K562 (cell line): ENCODE measurements around the gene PHKG1. TPM values are rescaled to one million over a fixed set of nuclear protein-coding genes. Genes with fewer than 3 reads are reported as not detected.
A peak's percentile ranks its signal among the peaks of the same experiment; 100 is the strongest.

Experiments
- E2F1 ChIP-seq: sonication (generic); formaldehyde crosslinking; IDR thresholded peaks from 2 replicates; pipeline ENCODE4 v1.8.1; 2023; ENCODE audit warnings: mild to moderate bottlenecking, missing genetic modification reagents, moderate library complexity
- FOXO4 ChIP-seq: fragments of 450-650 bp; formaldehyde crosslinking; IDR thresholded peaks from 2 replicates; pipeline ENCODE4 v1.4.0; 2020; ENCODE audit warnings: mild to moderate bottlenecking, moderate library complexity
- KDM1A ChIP-seq, 2 experiments: fragments of 450-650 bp; IDR thresholded peaks; 2 replicates each; pipeline ENCODE4 v1.6.1; 2016; ENCODE audit warnings: mild to moderate bottlenecking in 2 of 2
- KDM4B ChIP-seq, 2 experiments: fragments of 450-650 bp in 1 of 2; sonication (generic) in 1 of 2; IDR thresholded peaks; 2 replicates each; pipeline ENCODE4 v1.6.1; 2016 to 2017; ENCODE audit warnings: borderline replicate concordance in 2 of 2, antibody characterized with exemption in 1 of 2, low read depth in 1 of 2, mild to moderate bottlenecking in 1 of 2
- MTF1 ChIP-seq: fragments of 250-450 bp; sonication (Bioruptor Pico); IDR thresholded peaks from 2 replicates; pipeline ENCODE4 v1.9.0; 2021; ENCODE audit warnings: moderate library complexity, mild to moderate bottlenecking, inconsistent platforms, borderline replicate concordance
- NFE2 ChIP-seq: IDR thresholded peaks from 2 replicates; pipeline ENCODE4 v1.6.1; 2014; ENCODE audit warnings: antibody characterized with exemption, low read depth
- PHF8 ChIP-seq: fragments of 200-600 bp; sonication (generic); IDR thresholded peaks from 2 replicates; pipeline ENCODE4 v1.6.1; 2012; ENCODE audit warnings: mixed run types, mild to moderate bottlenecking, inconsistent platforms, low read length, moderate library complexity, borderline replicate concordance
- POU5F1 ChIP-seq: fragments of 150-350 bp; IDR thresholded peaks from 2 replicates; pipeline ENCODE4 v1.6.1; 2014; ENCODE audit warnings: borderline replicate concordance, low read length, low read depth, mild to moderate bottlenecking; ENCODE audit not compliant: partially characterized antibody
- RAD51 ChIP-seq: fragments of 450-650 bp; IDR thresholded peaks from 2 replicates; pipeline ENCODE4 v1.7.1; 2016; ENCODE audit warnings: low read depth, mild to moderate bottlenecking, borderline replicate concordance
- ZNF551 ChIP-seq: fragments of 250-450 bp; sonication (Bioruptor Pico); IDR thresholded peaks from 2 replicates; pipeline ENCODE4 v1.5.0; 2021; ENCODE audit warnings: mild to moderate bottlenecking, moderate library complexity
- polyA plus RNA-seq, 8 experiments: library from polyadenylated mRNA; depleted of rRNA in 4 of 8; stranded (reverse) in 5 of 8; unstranded in 3 of 8; fragments of >200 nt; fragmentation: Nextera tagmentation in 2 of 8; fragmentation: Illumina TruSeq in 1 of 8; extraction: Ambion mirVana in 2 of 8; extraction: Trizol in 1 of 8; gene quantifications; 2 replicates each; pipeline versions ENCODE4 v1.2.1 to v1.2.3, GENCODE V29; 2011 to 2014; ENCODE audit warnings: inconsistent platforms in 1 of 8, missing spikeins in 1 of 8
- total RNA-seq, 7 experiments: library from RNA; depleted of rRNA in 6 of 7; stranded (reverse); fragments of >200 nt in 6 of 7; fragmentation: Illumina TruSeq in 2 of 7; extraction: Trizol in 2 of 7; gene quantifications; 2 replicates each; pipeline versions ENCODE4 v1.2.1 to v1.2.3, GENCODE V29; 2011 to 2021; ENCODE audit warnings: low replicate concordance in 1 of 7
- TF ChIP-seq, protein P1 (sequence below), 2 experiments: fragments of 450-650 bp in 1 of 2; sonication (generic) in 1 of 2; formaldehyde crosslinking in 1 of 2; IDR thresholded peaks; 2 replicates each; pipeline versions ENCODE4 v1.7.1 to v1.9.0; 2016 to 2022; ENCODE audit warnings: inconsistent platforms in 1 of 2, mild to moderate bottlenecking in 1 of 2, missing genetic modification reagents in 1 of 2
- TF ChIP-seq, protein P2 (sequence below): IDR thresholded peaks from 2 replicates; pipeline ENCODE4 v1.6.1; 2011; ENCODE audit not compliant: insufficient read length; ENCODE audit errors: extremely low read depth

Gene PHKG1
- total and polyA plus RNA-seq, 9 of the 15 experiments (the other 6 are each of a cell fraction or from before 2014, with no cell fraction given), result 0.10 to 0.83 (median 0.46) TPM

GRCh38 chr7:56033671-56034432, 58.9 kb downstream of the PHKG1 start (continued):
- no peak for TF ChIP-seq ZNF551 (CRISPR knock-in tag)
- TF ChIP-seq FOXO4, result no peak
- TF ChIP-seq E2F1 (CRISPR knock-in tag), result no peak
- TF ChIP-seq, protein P1, sequence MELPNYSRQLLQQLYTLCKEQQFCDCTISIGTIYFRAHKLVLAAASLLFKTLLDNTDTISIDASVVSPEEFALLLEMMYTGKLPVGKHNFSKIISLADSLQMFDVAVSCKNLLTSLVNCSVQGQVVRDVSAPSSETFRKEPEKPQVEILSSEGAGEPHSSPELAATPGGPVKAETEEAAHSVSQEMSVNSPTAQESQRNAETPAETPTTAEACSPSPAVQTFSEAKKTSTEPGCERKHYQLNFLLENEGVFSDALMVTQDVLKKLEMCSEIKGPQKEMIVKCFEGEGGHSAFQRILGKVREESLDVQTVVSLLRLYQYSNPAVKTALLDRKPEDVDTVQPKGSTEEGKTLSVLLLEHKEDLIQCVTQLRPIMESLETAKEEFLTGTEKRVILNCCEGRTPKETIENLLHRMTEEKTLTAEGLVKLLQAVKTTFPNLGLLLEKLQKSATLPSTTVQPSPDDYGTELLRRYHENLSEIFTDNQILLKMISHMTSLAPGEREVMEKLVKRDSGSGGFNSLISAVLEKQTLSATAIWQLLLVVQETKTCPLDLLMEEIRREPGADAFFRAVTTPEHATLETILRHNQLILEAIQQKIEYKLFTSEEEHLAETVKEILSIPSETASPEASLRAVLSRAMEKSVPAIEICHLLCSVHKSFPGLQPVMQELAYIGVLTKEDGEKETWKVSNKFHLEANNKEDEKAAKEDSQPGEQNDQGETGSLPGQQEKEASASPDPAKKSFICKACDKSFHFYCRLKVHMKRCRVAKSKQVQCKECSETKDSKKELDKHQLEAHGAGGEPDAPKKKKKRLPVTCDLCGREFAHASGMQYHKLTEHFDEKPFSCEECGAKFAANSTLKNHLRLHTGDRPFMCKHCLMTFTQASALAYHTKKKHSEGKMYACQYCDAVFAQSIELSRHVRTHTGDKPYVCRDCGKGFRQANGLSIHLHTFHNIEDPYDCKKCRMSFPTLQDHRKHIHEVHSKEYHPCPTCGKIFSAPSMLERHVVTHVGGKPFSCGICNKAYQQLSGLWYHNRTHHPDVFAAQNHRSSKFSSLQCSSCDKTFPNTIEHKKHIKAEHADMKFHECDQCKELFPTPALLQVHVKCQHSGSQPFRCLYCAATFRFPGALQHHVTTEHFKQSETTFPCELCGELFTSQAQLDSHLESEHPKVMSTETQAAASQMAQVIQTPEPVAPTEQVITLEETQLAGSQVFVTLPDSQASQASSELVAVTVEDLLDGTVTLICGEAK (IDR thresholded peaks at IDR 0.05), result 0 out of 2 replicates have a peak, but pooled peaks have one; percentile 26
- TF ChIP-seq, protein P1 (CRISPR knock-in tag; IDR thresholded peaks at IDR 0.05), result no peak
- no peak for TF ChIP-seq NFE2
- TF ChIP-seq MTF1 (CRISPR knock-in tag), result no peak
- TF ChIP-seq PHF8, result peak; percentile 45; the same call in 1 of the 2 replicates
- TF ChIP-seq, protein P2, sequence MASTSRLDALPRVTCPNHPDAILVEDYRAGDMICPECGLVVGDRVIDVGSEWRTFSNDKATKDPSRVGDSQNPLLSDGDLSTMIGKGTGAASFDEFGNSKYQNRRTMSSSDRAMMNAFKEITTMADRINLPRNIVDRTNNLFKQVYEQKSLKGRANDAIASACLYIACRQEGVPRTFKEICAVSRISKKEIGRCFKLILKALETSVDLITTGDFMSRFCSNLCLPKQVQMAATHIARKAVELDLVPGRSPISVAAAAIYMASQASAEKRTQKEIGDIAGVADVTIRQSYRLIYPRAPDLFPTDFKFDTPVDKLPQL, result no peak
- no peak for TF ChIP-seq POU5F1
- TF ChIP-seq RAD51, result no peak
- TF ChIP-seq KDM1A (IDR thresholded peaks at IDR 0.05), result peak; percentile 85 to 90
- no peak for TF ChIP-seq KDM4B (IDR thresholded peaks at IDR 0.05; ENCODE audit: borderline replicate concordance in 2 of 2, low read depth in 1 of 2)
